M059J (cell line): ENCODE results near the gene ZNF883. TPM values are rescaled to one million over a fixed set of nuclear protein-coding genes. Genes with fewer than 3 reads are reported as not detected.

Experiments used
- DNase-seq: peaks from one replicate; pipeline ENCODE4 v3.0.0-alpha.2; 2012; ENCODE audit warnings: low read depth
- total RNA-seq: library from RNA; depleted of rRNA; stranded (reverse); fragments of >200 nt; shearing (Covaris generic); gene quantifications from 2 replicates; pipeline ENCODE4 v1.2.3, GENCODE V29; 2014; rRNA removed

ZNF883 gene
- total RNA-seq, 1 experiment from 2014 or later, result 8.1 TPM

DNA sequence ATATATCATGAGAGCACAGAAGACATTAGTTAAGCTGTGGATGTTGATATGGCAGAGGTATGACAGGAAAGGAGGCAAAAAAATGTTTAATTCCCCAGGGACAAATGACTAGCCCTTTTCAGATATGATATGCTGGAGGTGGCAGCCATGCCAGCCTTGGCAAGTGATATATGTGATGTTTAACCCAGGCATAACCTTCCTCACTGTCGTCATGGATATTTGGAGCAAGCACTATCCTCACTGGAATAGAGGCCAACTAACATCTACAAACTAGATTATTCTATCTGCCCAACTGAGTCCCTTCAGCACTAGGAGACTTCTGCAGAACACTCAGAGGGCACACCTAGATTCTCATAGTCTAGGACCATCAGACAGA lies 94.0 kb downstream of the ZNF883 start:
- no peak for DNase-seq

DNA sequence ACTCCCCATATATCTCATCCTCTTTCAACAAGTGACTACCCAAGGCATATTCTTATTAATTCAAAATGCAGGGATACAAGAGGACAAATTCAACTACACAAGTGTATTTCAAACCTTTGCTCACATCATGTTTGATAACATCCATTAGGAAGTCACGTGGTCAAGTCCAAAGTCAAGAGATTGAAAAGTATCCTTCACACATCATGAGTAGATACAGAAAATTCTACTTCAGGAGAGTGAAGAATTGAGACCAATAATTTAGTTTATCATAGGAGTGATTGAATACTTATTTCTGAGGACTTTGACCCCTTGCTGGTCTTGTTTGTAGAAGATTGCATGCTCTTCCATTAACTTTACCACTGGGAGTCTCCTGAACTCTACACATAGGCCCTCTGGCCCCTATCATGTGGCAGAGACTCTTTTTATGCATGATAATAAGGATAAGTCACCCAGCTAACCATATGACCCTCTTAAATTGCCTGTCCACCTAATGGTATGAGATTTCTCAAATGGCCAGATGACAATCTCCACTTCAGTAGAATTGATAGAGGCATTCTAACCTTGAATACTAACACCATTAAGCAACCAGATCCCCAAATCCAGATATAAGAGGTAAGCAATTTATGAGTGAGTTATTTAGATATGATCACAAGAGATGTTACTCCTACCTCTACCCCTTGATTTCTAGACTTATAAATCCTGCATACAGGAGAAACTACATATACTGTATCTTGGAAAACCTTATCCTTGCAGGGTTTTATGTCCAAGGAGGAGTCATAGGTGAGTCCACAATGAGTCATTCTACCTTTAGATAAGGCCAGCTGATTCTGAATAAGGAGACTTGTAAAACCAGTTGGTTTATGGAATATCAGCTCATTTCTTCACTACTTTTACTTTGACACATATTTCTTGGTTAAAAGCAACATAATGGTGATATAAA lies 94.7 kb downstream of the ZNF883 start:
- no peak for DNase-seq

DNA sequence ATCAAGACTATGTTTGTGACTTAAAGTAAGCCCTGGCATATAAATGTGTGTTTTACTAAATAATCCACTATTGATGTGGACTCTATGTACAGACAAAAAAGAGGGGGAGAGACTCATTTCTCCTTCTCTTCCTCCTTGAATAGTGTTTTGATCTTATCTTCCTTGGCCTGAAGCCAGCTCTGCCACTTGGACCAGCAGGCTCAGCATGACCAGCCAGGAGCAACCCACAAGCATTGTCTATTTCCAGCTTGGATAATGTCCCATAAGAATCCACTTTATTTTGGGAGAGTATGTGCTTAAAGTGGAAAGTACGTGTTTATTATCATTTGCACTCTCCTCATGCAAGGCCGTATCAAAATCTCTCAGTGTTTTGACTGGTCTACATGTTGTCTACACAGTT lies 97.5 kb downstream of the ZNF883 start:
- peak; percentile 26 for DNase-seq

DNA sequence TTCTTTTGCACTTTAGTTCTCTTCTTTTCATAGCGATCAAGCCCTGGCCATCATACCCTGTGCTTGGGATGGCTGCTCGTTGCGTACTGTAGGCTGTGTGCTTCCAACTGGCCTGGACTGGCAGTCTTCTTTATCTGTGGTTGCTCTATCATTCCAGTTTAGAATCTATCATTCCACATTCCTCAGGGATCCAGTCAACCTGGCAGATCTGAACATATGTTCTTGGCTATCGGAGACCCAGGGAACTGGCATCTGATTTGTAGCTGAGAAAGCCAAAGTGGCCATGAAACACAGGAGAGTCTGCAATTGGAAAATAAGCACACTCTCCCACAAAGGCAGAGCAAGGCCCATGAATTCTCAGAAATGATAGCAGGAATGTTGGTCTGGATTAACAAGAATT lies 98.7 kb downstream of the ZNF883 start:
- no peak for DNase-seq

DNA sequence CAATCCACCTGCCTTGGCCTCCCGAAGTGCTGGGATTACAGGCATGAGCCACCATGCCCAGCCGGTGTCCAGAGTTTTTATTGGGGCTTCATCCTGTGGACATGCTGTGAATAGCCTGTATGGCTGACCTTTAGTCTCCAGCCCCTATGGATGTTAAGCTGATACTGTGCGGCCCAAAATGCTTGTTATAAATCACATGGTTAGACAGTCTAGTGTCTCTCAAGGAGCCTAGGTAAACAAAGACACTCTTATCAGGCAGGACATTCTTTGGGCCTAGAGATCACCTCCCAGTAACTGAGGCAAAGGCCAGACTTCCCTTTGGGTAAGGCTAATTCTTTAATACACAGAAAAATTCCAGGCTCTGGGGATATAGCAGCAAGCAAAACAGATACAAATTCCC lies 99.4 kb downstream of the ZNF883 start:
- no peak for DNase-seq

DNA sequence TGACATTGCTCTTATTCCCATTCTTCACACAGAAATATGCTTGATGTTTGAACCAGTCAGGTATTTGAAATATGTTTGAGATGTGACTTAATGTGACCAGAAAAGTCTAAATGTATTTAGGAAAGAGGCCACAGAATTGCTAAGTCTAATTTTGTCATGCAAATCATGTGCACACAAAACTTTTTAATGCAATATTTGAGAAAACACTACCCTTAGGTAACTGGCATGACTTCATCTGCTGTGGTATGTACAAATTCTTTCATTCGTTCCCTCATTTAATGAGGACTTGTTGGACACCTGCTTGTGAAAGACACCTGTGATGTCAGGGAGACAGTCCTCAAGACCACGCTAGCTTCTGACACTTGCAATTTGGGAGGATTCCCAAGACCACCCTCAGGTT lies 100.3 kb downstream of the ZNF883 start:
- no peak for DNase-seq

Other genes with a start within 250 kb of the ZNF883 start
- gene SLC46A2, start 121.3 kb downstream of the ZNF883 start, total RNA-seq, result not detected in 2 replicates
- 1.4 and 3.1 TPM in 2 replicates for gene ZFP37, start 44.5 kb upstream of the ZNF883 start, total RNA-seq
- 9.9 and 14.8 TPM in 2 replicates for gene SLC31A2, start 138.8 kb upstream of the ZNF883 start, total RNA-seq
- gene FKBP15, start 209.1 kb upstream of the ZNF883 start, total RNA-seq, result 27.2 and 36.8 TPM in 2 replicates
- 21.4 and 34.0 TPM in 2 replicates for gene SLC31A1, start 209.4 kb upstream of the ZNF883 start, total RNA-seq